SH-SY5Y (cell line): ENCODE results near the gene DYDC2.
A peak's percentile ranks its signal among the peaks of the same experiment; 100 is the strongest.

Source experiments
- GATA2 ChIP-seq: IDR thresholded peaks from 2 replicates; pipeline ENCODE4 v1.6.1; 2011; ENCODE audit warnings: mild to moderate bottlenecking, low read depth, low read length
- GATA3 ChIP-seq: IDR thresholded peaks from 2 replicates; pipeline ENCODE4 v1.6.1; 2011; ENCODE audit warnings: low read depth, mild to moderate bottlenecking, low read length, moderate library complexity

DYDC2 gene

DNA sequence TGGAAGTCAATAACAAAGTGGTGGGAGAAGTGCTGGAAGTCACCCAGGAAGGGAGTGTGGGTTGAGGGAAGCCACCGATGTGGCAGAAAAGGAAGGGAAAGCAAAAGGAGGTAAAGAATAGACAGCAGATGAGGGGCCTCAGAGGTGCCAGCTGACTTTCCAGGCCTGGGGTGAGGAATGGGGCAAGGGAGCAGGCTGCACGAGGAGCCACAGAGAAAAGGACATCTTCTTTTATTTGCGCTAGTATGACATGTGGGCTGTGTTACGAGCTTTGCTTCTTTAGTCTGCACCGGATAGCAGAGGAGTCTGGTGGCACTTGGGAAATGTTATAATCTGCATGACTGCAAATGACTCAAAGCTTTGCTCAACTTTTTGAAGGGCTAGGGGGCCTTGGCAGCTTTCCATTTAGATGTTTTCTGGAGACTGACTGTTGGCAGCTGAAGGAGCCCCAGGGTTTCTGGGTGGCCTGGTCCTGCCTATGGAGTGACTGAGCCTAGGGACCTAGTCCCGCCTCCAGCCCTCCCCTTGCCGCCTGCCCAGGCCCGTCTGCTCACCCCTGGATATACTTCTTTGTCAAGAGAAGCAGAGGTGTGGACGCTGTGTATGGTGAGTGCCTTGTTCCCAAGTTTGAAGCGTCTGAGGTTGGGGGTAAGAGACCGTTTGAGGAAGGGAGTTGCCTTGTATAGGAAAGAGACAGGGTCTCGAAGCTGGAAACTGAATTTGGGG is 56.9 kb downstream of the DYDC2 start:
- TF ChIP-seq GATA3 (no peak), GATA2 (no peak)

DNA sequence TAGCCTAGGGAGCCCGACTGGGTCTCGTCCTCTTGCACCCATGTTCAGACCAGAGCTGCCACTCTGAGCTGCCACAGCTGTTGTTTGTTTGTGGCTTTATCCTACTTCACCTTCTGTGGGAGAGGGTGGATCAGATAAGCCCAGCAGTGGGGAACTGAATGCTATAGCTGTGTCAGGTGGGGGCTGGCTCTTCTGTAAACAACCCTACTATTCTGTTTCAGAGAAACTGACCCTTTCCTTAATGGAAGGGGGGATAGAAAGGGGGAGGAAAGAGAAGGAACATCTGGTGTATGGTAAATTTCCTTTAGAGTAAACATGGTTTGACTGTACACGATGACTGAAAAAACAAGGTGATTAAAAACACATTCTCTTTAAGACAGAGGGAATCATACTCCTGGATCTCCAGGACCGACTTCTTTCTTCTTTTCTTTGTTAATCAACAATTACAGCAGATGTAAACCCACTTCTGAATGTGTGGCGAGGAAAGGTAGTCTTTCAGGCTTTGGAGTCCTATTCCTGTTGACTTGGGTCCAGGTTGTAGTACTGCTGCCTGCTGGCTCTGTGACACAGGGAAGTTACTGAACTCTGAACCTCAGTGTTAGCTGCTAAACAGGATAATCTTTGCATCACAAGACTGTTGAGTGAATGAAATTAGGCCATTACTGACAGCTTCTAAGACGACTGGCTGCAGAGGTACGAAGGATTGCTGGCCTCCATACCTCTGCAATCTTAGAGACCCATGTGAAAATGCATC is 57.7 kb downstream of the DYDC2 start:
- TF ChIP-seq GATA3 (no peak; the same call in 1 of the 2 replicates), GATA2 (peak; percentile 55)

DNA sequence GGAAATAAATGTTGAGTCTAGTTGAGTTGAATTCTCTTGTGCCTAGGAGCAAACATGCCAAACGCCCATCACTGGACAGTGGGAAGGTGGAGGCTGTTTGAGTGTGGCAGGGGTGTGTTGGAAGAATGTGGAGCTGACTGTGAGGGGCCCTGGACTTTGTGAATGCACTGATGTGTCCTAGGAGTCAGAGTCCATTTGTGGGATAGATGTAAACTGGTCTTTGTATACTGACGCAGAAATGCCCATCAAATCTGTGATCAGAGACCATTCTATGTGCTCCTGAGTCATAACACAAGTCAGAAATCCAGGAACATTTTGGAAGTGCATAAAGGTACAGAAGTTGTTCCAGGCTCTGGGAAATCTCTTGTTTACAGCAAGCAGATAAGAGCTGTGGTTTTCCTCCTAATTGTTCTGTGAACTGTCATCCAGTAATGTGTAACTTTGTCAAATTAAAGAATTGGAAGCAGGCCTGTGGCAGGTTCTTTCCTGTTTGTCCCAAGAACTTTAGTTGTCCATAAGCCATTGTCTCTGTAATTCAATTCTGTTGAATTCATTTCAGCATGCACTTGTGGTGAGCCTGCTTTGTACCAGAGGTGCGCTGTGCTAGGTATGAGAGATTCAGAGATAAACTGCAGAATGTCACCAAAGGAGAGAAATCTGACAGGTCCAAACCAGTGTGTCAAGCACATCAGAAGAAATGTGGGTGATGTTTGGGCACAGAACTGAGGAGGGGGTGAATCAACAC is 59.3 kb downstream of the DYDC2 start:
- TF ChIP-seq GATA2 (0 out of 2 replicates have a peak, but pooled peaks have one; percentile 27), GATA3 (no peak)

DNA sequence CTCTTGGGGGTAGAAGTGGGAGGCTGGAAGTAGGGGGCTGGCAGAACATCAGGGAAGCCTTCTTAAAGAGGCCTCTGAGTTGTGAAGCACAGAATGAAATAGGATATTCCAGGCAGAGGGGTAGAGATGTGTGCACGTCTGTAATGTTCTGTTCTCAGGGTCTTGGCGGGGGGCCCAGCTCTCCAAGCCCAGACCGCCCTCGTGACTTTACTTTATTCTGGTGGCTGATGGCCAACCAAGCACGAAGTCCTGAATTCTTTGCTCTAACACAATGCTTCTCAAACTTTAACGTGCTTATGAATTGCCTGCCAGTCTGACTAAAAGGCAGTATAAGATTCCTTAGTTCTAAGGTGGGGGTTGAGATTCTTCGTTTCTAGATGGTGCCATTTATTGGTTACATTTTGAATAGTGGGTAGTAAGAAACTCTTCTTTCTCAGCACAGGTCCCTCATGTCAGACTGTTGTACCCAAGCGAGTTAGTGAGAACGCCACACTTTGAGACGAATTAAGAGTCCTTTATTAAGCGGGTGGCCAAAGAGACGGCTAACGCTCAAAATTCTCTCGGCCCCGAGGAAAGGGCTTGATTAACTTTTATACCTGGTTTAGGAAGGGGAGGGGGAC is 60.0 kb downstream of the DYDC2 start:
- TF ChIP-seq GATA2 (no peak), GATA3 (no peak)
